Large intestine (tissue), 3 donors: Measurements from ENCODE around the gene KMT2C. TPM values are rescaled to one million over a fixed set of nuclear protein-coding genes. Genes with fewer than 3 reads are reported as not detected.
"Not testable (repeated sequence)": the region's sequence is repeated elsewhere in the genome, so short reads cannot be mapped to it uniquely, and the experiment has no call there.

Source experiments
- DNase-seq, 2 donors: peaks; one replicate each; pipeline versions ENCODE4 v3.0.0 to v3.0.0-alpha.2; 2013
- H3K27ac ChIP-seq: one replicate; pipeline ENCODE4 v1.5.1; 2013; ENCODE audit warnings: low read length
- H3K27me3 ChIP-seq: 2 replicates; pipeline ENCODE4 v1.6.1; 2013; ENCODE audit warnings: low read length; ENCODE audit not compliant: control insufficient read depth, insufficient read depth
- H3K36me3 ChIP-seq: 2 replicates; pipeline ENCODE4 v1.6.1; 2013; ENCODE audit warnings: low read length; ENCODE audit not compliant: control insufficient read depth, insufficient read depth
- H3K4me1 ChIP-seq: one replicate; pipeline ENCODE4 v1.6.1; 2013; ENCODE audit warnings: low read length; ENCODE audit not compliant: control insufficient read depth, insufficient read depth
- H3K4me3 ChIP-seq: one replicate; pipeline ENCODE4 v1.5.1; 2013; ENCODE audit warnings: low read length
- H3K9me3 ChIP-seq: one replicate; pipeline ENCODE4 v1.6.1; 2013; ENCODE audit warnings: mild to moderate bottlenecking, low read depth, low read length, moderate library complexity; ENCODE audit not compliant: control insufficient read depth
- WGBS: methylation state at CpG from one replicate; pipeline ENCODE4 v1.1.5; 2013; ENCODE audit warnings: low lambda C conversion rate; ENCODE audit not compliant: insufficient coverage; 5-methylcytosine and 5-hydroxymethylcytosine counted together
- polyA plus RNA-seq: library from polyadenylated mRNA; unstranded; fragments of 120-200 nt; gene quantifications from one replicate; pipeline ENCODE4 v1.2.1, GENCODE V29; 2013

Gene KMT2C
- polyA plus RNA-seq, 1 donor = 34.1 TPM

DNA sequence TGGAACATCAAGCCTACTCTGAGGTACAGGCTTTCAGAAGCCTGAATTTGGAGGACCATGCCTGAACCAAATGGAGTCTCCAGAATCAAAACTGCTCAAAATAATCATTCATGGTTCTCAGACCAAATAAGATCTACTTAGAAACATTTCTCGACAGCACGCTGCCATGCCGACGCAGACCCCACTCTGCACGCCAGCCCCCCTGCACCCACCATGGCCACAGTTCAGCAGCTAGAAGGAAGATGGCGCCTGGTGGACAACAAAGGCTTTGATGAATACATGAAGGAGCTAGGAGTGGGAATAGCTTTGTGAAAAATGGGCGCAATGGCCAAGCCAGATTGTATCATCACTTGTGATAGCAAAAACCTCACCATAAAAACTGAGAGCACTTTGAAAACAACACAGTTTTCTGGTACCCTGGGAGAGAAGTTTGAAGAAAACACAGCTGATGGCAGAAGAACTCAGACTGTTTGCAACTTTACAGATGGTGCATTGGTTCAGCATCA lies 6.6 kb upstream of the KMT2C start:
- no peak for DNase-seq
- Histone ChIP-seq H3K27me3 (no peaks in the 10 kb centered on the region), H3K4me3 (no peak overlapping the region), H3K9me3 (no peaks in the 10 kb centered on the region), H3K4me1 (no peaks in the 10 kb centered on the region), H3K36me3 (no peaks in the 10 kb centered on the region), H3K27ac (no peak overlapping the region)
- WGBS = no CpG with 5 or more reads among the region's 7 CpGs

DNA sequence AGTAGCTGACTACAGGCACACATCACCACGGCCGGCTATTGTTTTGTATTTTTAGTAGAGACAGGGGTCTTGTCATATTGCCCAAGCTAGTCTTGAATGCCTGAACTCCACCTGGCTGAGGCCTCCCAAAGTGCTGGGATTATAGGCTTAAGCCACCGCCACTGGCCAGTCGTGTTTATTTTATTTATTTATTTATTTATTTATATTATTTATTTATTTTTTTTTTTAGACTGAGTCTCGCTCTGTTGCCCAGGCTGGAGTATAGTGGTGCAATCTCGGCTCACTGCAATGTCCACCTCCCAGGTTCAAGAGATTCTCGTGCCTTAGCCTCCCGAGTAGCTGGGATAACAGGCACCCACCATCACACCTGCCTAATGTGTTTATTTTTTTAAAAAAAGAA lies 6.0 kb upstream of the KMT2C start:
- not testable (repeated sequence) for H3K9me3 ChIP-seq, H3K4me3 ChIP-seq, H3K36me3 ChIP-seq, H3K27ac ChIP-seq, H3K4me1 ChIP-seq, DNase-seq, H3K27me3 ChIP-seq
- WGBS = 64% methylated on average over 2 of the region's 8 CpGs

DNA sequence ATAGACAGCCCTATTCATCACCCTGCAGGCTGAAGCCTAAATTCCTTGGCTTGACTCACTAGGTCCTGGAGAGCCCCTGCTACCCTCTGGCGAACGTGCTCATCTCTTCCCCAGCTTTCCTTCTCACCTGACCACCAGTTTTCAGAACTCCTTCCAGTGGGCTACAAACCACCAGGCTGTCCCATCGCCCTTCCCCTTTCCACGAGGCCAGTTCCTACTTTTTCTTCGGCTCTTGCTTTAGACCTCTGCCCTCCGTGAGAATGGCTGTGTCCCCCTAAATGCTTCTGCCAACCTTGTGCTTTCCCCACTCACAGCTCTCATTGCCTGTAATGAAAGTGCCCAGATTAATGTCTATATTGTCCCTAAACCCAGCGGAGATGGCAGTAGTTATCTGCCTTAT lies 5.4 kb upstream of the KMT2C start:
- no CpG with 5 or more reads among the region's 7 CpGs for WGBS
- H3K27ac ChIP-seq, H3K9me3 ChIP-seq, H3K4me1 ChIP-seq, H3K27me3 ChIP-seq, DNase-seq, H3K36me3 ChIP-seq, H3K4me3 ChIP-seq: not testable (repeated sequence)

DNA sequence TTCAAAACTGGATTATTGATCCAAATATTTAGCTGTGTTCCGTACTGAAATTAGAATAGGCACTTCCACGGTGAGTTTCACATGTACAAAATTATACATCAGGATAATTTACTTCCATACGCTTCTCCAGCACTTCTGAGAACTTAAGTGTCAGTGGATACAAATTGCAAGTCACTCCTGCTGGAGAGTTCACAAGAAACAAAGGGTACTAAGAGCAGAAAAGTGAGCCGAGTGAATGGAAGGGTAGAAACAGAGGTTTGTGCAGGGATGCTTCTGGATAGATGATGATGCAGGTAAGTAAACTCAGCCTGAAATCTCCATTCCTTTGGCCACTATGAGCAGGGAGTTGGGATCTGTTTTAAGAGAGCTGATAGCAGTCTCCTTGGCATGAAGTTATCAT lies 2.2 kb upstream of the KMT2C start:
- not testable (repeated sequence) for H3K4me3 ChIP-seq, H3K36me3 ChIP-seq, H3K27me3 ChIP-seq, H3K9me3 ChIP-seq, H3K27ac ChIP-seq, H3K4me1 ChIP-seq, DNase-seq
- WGBS = no CpG with 5 or more reads among the region's 4 CpGs

DNA sequence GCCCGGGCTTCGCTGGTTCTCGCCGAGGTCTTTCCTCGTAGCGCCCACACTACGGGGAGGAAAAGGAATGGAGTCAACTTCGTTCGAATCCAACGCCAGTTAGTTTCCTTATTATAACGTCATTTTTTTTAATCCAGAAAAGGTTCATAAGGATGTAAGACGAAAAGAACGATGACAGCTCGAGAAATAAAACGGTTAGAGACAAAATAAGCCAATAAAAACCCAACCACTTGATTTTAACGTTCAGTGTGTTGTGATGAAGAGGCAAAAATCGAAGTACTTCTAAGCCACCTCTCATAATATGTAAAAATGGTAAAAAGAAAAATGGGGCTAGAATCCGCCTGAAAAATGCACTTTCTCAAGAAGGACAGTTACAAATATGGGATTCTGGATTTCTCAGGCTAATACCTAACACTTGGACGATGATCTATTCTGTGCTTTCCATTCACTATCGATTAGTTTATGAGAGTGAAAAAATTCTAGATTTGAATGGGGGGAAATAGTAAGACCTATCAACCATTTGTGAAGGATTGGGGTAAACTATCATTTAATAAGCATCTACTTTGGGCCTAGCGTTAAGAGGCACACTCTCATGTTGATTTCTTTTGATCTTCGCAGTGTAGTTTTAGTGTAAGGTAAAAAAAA lies 1.2 kb upstream of the KMT2C start:
- DNase-seq, H3K36me3 ChIP-seq, H3K27me3 ChIP-seq, H3K9me3 ChIP-seq, H3K4me1 ChIP-seq: not testable (repeated sequence)
- H3K27ac ChIP-seq = peak overlapping the region; percentile 63
- 80% methylated on average over 1 of the region's 22 CpGs for WGBS
- peak overlapping the region; percentile 54 for H3K4me3 ChIP-seq

DNA sequence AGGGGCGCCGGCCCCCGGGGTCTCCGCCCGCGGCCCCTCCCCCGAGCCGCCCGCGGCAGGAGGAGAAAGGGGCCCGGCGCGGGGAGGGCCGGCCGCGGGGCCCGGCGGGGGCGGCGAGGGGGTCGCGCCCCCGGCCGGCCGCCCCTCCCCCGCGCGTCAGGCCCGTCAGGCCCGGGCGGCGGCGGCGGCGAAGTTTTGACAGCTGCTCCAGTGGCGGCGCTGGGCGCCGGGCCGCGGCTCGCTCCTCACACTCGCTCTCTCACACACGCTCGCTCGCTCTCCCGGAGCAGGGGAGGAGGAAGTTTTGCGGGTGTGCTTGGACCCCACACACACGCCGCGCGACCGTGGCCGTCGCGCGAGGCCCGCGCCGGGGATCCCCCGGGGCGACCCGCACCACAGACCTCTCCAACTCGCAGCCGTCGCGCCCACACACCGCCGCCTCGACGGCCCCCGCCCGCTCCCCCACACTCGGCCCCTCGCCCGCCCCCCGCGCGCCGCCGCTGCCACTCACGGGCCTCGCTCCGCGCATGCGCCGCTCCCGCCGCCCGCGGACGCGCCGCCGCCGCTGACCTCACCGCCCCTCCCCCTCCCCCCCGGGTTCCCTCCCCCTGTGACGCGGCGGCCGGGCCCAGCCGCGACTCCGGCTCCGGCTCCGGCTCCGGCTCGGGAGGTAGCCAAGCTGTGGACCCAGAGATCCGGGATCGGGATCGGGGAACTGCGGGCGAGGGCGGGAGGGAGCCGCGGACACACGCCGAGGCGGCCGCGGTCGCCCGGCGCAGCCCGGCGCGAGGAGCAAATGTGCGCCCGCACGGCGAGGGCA lies 518 bp upstream of the KMT2C start:
- peak; percentile 91 to 96 for DNase-seq
- Histone ChIP-seq H3K27me3 (no peaks in the 10 kb centered on the region), H3K36me3 (no peaks in the 10 kb centered on the region), H3K4me1 (peaks cover 3% of the 10 kb centered on the region), H3K4me3 (peak overlapping the region; percentile 54), H3K27ac (peak overlapping the region; percentile 88), H3K9me3 (no peaks in the 10 kb centered on the region)
- WGBS = no CpG with 5 or more reads among the region's 132 CpGs

DNA sequence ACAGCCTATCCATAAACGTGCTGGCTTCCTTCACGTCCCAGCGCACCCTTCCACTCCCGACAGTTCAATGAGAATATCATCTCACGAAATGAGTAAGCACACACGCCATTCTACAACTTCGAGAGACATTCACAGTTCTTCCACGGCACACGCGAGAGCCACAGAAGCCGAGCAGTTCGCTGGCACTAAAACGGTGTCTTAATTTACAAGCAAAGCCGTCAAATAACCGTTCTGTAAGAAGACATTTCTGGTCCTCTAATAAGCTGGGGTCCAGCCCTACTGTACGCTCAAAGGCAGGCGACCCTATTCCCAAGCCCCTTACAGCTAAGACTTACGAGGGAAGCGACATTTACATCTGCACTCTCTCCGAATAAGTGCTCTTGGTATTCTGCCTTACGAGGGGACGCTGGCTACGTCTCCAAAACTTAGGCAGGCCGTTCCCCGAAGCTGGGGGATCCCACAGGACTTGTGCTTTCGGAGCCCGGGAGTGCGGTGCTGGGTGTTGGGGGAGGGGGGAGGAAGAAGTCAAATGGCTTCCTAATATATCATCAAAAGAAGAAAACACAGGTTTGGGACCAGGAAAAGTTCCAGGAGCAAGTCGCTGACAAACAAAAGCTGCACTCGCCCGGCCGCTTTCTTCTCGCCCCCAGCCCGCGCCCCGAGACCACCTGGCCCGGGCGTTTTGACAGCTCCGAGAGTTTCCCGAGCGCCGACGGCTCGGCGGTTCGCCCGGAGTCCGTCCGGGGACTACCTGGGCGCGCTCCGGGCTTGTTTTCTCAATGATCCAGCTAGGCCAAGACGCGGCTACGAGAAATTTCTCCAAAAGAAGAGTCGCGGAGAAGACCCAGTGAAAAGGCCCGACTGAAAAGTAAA lies 1.1 kb downstream of the KMT2C start:
- not testable (repeated sequence) for H3K36me3 ChIP-seq
- no CpG with 5 or more reads among the region's 58 CpGs for WGBS

DNA sequence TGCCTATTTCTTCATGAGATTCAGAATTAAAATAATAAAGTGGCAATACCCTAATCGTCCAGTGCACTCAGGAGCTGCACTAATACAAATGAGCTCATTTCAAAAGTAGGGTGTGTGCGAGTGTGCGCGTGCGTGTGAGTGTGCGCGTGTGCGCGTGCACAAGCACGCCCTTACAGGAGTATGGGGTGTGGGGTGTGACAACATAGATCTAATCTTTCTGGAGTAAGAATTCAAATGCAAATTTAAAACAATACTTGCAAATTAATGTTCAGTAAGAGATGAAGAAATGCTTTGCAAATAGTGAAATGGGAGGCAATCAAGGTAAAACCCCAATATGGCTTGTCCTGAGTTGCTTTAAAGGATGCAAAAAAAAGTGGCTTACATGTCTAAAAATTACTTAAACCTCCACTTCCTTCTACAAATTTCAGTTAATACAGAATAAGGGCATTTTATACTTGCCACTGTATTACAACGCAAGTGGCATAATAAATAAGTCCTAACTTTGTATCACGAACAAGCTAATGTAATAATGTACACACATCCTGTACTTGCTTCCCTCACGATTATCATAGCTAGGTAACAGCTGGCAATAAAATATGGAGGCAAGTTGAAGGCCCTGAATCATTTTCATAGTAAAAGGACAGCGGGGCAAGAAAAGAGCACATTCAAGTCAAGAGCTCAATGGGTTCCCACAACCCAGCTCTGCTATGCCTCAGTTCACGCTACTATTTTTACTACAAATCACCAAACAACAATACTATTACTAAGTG lies 1.9 kb downstream of the KMT2C start:
- Histone ChIP-seq H3K27ac (peak overlapping the region; percentile 76), H3K4me3 (peak overlapping the region; percentile 69)
- H3K36me3 ChIP-seq, H3K4me1 ChIP-seq, H3K9me3 ChIP-seq, H3K27me3 ChIP-seq: not testable (repeated sequence)
- peak; percentile 66 to 77 for DNase-seq
- WGBS = 10% methylated on average over 10 of the region's 15 CpGs

More for the DNA sequence above, 1.1 kb downstream of the KMT2C start:
- not testable (repeated sequence) for H3K4me1 ChIP-seq, H3K9me3 ChIP-seq, H3K27me3 ChIP-seq
- peak overlapping the region; percentile 69 for H3K4me3 ChIP-seq
- peak overlapping the region; percentile 76 for H3K27ac ChIP-seq
- DNase-seq = peak; percentile 12 to 57

DNA sequence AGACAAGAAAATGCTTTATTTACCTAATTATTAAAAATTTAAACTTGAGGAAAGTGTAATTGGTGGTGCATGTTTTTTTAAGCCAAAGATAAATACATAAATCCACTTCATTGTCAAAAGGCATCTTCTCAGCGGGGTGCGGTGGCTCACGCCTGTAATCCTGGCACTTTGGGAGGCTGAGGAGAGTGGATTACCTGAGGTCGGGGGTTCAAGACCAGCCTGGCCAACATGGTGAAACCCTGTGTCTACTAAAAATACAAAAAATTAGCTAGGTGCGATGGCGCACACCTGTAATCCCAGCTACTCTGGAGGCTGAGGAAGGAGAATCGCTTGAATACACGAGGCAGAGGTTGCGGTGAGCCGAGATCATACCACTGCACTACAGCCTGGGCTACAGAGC lies 3.1 kb downstream of the KMT2C start:
- WGBS = no CpG with 5 or more reads among the region's 10 CpGs
- not testable (repeated sequence) for H3K27ac ChIP-seq, H3K27me3 ChIP-seq

DNA sequence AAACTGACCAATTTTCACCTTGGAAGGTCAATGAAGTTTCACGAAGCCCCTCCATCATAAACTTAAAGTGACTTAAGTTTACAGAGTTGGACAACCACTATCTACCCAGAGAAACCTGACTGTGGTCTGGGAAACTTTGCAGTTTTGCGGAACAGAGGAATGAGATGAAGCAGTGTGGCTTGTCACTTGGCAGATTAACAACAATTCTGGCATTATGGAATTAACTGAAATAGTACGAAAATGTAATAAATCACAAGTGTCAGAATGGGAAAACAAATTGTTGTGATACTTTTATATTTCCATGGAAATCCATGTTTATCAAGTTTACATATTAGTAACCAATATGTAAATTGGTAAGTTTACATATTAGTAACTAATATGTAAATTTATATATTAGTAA lies 4.9 kb downstream of the KMT2C start:
- Histone ChIP-seq H3K27ac (no peak overlapping the region), H3K4me1 (peaks cover 7% of the 10 kb centered on the region), H3K9me3 (no peaks in the 10 kb centered on the region), H3K4me3 (no peak overlapping the region), H3K27me3 (no peaks in the 10 kb centered on the region), H3K36me3 (no peaks in the 10 kb centered on the region)
- WGBS = no CpG with 5 or more reads among the region's 3 CpGs
- no peak for DNase-seq

More for the DNA sequence above, 3.1 kb downstream of the KMT2C start:
- H3K9me3 ChIP-seq, H3K4me1 ChIP-seq, H3K4me3 ChIP-seq, DNase-seq, H3K36me3 ChIP-seq: not testable (repeated sequence)
